ENCODE results near the gene CDK18.

CDK18 gene

DNA sequence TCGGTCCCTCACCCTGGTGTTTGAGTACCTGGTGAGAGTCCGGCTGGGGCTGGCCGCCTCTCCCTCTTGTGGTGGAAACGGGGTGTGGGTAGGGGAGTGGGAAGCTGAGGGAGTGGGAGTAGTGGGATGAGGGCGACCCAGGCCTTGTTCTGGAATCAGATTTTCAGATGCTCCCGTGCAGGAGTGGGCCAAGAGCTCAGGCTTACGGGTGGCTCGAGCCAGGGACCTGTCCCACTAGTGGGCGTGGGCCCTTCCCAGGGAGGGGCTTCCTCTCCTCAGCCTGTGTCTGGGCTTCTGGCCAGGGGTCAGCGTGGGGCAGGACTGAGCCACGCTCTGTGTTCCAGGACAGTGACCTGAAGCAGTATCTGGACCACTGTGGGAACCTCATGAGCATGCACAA lies 22.0 kb downstream of the CDK18 start:
- TF ChIP-seq FOXM1 (IDR thresholded peaks at IDR 0.05; ENCODE audit: borderline replicate concordance, low read depth) (no peak), TEAD4 (IDR thresholded peaks at IDR 0.05) (no peak)

DNA sequence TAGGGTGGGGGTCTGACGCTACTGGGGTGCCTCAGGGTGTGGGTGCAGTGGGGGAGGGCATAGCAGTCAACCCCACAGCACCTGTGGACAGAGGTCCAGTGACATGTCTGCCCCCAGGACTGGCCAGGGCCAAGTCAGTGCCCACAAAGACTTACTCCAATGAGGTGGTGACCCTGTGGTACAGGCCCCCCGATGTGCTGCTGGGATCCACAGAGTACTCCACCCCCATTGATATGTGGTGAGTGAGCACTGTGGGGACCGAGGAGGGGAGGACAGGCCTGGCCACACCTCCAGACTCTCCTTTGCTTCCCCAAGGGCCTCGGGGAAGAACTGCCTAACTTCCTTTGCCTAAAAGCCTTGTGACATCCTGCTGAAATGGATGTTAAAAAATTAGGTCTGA lies 23.5 kb downstream of the CDK18 start:
- TF ChIP-seq, protein P1, sequence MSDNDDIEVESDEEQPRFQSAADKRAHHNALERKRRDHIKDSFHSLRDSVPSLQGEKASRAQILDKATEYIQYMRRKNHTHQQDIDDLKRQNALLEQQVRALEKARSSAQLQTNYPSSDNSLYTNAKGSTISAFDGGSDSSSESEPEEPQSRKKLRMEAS (IDR thresholded peaks at IDR 0.05), result no peak
- TF ChIP-seq ZBTB7A (IDR thresholded peaks at IDR 0.05; ENCODE audit: low read depth) (no peak), EP300 (IDR thresholded peaks at IDR 0.05; ENCODE audit: borderline replicate concordance) (no peak), NFIC (IDR thresholded peaks at IDR 0.05) (no peak), CREB1 (IDR thresholded peaks at IDR 0.05; ENCODE audit: low read depth) (no peak), CEBPB (IDR thresholded peaks at IDR 0.05) (no peak), EGR1 (IDR thresholded peaks at IDR 0.05) (no peak), YY1 (IDR thresholded peaks at IDR 0.05; ENCODE audit: low read depth) (no peak), FOXM1 (IDR thresholded peaks at IDR 0.05; ENCODE audit: borderline replicate concordance, low read depth) (no peak), RAD21 (IDR thresholded peaks at IDR 0.05; ENCODE audit: low read depth) (no peak), TCF12 (IDR thresholded peaks at IDR 0.05; ENCODE audit: low read depth) (no peak), TEAD4 (IDR thresholded peaks at IDR 0.05) (no peak), TAF1 (IDR thresholded peaks at IDR 0.05; ENCODE audit: low read depth) (no peak)
- TF ChIP-seq, protein P2, sequence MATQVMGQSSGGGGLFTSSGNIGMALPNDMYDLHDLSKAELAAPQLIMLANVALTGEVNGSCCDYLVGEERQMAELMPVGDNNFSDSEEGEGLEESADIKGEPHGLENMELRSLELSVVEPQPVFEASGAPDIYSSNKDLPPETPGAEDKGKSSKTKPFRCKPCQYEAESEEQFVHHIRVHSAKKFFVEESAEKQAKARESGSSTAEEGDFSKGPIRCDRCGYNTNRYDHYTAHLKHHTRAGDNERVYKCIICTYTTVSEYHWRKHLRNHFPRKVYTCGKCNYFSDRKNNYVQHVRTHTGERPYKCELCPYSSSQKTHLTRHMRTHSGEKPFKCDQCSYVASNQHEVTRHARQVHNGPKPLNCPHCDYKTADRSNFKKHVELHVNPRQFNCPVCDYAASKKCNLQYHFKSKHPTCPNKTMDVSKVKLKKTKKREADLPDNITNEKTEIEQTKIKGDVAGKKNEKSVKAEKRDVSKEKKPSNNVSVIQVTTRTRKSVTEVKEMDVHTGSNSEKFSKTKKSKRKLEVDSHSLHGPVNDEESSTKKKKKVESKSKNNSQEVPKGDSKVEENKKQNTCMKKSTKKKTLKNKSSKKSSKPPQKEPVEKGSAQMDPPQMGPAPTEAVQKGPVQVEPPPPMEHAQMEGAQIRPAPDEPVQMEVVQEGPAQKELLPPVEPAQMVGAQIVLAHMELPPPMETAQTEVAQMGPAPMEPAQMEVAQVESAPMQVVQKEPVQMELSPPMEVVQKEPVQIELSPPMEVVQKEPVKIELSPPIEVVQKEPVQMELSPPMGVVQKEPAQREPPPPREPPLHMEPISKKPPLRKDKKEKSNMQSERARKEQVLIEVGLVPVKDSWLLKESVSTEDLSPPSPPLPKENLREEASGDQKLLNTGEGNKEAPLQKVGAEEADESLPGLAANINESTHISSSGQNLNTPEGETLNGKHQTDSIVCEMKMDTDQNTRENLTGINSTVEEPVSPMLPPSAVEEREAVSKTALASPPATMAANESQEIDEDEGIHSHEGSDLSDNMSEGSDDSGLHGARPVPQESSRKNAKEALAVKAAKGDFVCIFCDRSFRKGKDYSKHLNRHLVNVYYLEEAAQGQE (IDR thresholded peaks at IDR 0.05; ENCODE audit: low read depth), result no peak
- TF ChIP-seq, protein P3, sequence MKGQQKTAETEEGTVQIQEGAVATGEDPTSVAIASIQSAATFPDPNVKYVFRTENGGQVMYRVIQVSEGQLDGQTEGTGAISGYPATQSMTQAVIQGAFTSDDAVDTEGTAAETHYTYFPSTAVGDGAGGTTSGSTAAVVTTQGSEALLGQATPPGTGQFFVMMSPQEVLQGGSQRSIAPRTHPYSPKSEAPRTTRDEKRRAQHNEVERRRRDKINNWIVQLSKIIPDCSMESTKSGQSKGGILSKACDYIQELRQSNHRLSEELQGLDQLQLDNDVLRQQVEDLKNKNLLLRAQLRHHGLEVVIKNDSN (IDR thresholded peaks at IDR 0.05), result no peak

DNA sequence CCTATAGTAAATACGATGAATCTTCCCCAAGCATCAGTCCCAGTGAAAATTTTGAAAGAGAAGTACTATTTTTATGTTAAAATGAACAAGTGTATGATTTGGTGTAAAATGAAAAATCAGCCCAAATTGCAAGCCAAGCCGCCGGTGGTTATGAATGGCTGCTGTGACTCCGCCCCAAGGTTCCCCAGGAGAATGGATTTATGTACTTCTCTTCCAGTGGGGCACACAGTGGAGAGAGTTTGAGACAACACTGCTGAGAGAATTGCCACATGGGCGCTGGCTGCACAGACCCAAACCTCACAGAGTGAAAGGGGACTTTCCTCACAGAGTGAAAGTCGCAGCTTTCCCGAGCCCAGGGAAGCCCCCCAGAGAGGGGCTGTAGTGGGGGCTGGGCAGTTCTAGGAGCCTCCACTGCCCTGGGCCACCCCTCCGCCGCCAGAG lies 24.0 kb downstream of the CDK18 start:
- TF ChIP-seq EP300 (IDR thresholded peaks at IDR 0.05; ENCODE audit: borderline replicate concordance) (no peak), FOXM1 (IDR thresholded peaks at IDR 0.05; ENCODE audit: borderline replicate concordance, low read depth) (no peak), NFIC (IDR thresholded peaks at IDR 0.05) (no peak), EGR1 (IDR thresholded peaks at IDR 0.05) (no peak), CEBPB (IDR thresholded peaks at IDR 0.05) (no peak), YY1 (IDR thresholded peaks at IDR 0.05; ENCODE audit: low read depth) (no peak), TAF1 (IDR thresholded peaks at IDR 0.05; ENCODE audit: low read depth) (no peak)
- TF ChIP-seq, protein P1 (IDR thresholded peaks at IDR 0.05), result no peak
- TF ChIP-seq, protein P2 (IDR thresholded peaks at IDR 0.05; ENCODE audit: low read depth), result no peak
- TF ChIP-seq, protein P3 (IDR thresholded peaks at IDR 0.05), result no peak

DNA sequence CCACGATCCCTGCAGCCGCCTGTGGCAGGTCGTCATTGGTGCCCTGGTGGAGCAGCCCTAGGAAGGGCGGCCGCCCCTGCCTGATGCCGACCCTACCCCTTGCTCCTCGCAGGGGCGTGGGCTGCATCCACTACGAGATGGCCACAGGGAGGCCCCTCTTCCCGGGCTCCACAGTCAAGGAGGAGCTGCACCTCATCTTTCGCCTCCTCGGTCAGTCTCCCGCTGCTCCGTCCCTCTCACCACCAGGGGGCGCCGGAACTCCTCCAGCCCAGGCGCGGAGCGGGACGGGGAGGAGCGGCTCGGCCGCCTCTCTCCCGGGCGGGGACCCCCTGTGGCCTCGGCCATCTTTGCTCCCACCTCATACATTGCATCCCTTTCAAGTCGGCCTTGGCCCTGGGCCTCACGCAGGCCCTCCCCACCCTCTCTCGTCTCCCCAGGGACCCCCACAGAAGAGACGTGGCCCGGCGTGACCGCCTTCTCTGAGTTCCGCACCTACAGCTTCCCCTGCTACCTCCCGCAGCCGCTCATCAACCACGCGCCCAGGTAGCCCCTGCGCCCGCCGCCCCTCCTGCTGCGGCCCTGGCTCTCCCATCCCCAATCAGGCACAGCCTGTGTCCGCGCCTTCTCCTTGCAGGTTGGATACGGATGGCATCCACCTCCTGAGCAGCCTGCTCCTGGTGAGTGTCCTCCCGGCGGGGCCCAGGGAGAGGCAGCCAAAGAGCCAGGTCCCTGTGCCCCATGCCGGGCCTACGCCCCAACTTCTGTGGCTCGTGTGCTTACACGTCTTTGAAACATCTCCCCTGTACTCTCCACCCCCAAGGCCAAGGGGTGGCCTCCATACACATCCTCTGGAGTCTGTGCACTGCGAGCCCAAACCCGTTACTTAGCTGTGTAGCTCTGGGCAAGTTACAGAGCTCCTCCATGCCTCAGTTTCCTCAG lies 24.7 kb downstream of the CDK18 start:
- TF ChIP-seq RAD21 (IDR thresholded peaks at IDR 0.05; ENCODE audit: low read depth), result peak; percentile 87
- TF ChIP-seq, protein P3 (IDR thresholded peaks at IDR 0.05), result no peak
- TF ChIP-seq FOXM1 (IDR thresholded peaks at IDR 0.05; ENCODE audit: borderline replicate concordance, low read depth), result no peak
- no peak for TF ChIP-seq TAF1 (IDR thresholded peaks at IDR 0.05; ENCODE audit: low read depth)
- no peak for TF ChIP-seq TCF12 (IDR thresholded peaks at IDR 0.05; ENCODE audit: low read depth)
- TF ChIP-seq YY1 (IDR thresholded peaks at IDR 0.05; ENCODE audit: low read depth), result peak; percentile 71

DNA sequence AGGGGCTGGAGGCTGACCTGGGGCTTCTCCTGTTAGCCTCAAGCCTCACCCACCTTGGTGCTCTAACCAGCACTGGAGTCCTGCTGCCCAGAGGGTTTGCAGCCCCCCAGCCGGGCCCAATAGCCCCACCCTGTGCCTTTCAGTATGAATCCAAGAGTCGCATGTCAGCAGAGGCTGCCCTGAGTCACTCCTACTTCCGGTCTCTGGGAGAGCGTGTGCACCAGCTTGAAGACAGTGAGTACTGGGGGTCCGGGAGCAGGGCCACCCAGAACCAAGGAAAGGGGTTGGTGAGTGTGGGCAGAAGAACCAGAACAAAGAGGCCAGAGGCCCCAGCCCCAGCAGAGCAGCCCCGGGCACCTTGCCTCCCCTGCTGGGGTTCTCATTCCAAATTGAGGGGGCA lies 25.6 kb downstream of the CDK18 start:
- no peak for TF ChIP-seq TAF1 (IDR thresholded peaks at IDR 0.05; ENCODE audit: low read depth)
- no peak for TF ChIP-seq RAD21 (IDR thresholded peaks at IDR 0.05; ENCODE audit: low read depth)
- no peak for TF ChIP-seq TCF12 (IDR thresholded peaks at IDR 0.05; ENCODE audit: low read depth)
- TF ChIP-seq YY1 (IDR thresholded peaks at IDR 0.05; ENCODE audit: low read depth), result no peak
- TF ChIP-seq, protein P3 (IDR thresholded peaks at IDR 0.05), result no peak
- no peak for TF ChIP-seq EP300 (IDR thresholded peaks at IDR 0.05; ENCODE audit: borderline replicate concordance)
- no peak for TF ChIP-seq CEBPB (IDR thresholded peaks at IDR 0.05)
- TF ChIP-seq, protein P1 (IDR thresholded peaks at IDR 0.05), result no peak
- no peak for TF ChIP-seq CREB1 (IDR thresholded peaks at IDR 0.05; ENCODE audit: low read depth)
- no peak for TF ChIP-seq NFIC (IDR thresholded peaks at IDR 0.05)
- no peak for TF ChIP-seq ZBTB7A (IDR thresholded peaks at IDR 0.05; ENCODE audit: low read depth)
- no peak for TF ChIP-seq EGR1 (IDR thresholded peaks at IDR 0.05)
- no peak for TF ChIP-seq TEAD4 (IDR thresholded peaks at IDR 0.05)
